Stimulated activated memory B cell treated with anti-CD40 and anti-IgM and Interleukin-4, amounts not matched to agents 10 μg/mL and 1 μg/mL and 100 μg/mL, for 72 hours (primary cell): Measurements from ENCODE around the gene RPRD1B.
A peak's percentile ranks its signal among the peaks of the same experiment; 100 is the strongest.

ENCODE experiments used
- ATAC-seq: fragments of 150-1000 bp; cut with Tn5 transposase; 2 replicates; pipeline ENCODE4 v1.10.0; 2021
- H3K27ac Mint-ChIP-seq: one replicate; pipeline ENCODE4 v1.8.0; 2022; ENCODE audit warnings: mild to moderate bottlenecking, mixed read lengths
- H3K27me3 Mint-ChIP-seq: one replicate; pipeline ENCODE4 v1.8.0; 2022; ENCODE audit warnings: mixed read lengths
- H3K36me3 Mint-ChIP-seq: one replicate; pipeline ENCODE4 v1.8.0; 2022; ENCODE audit warnings: mixed read lengths
- H3K4me1 Mint-ChIP-seq: one replicate; pipeline ENCODE4 v1.8.0; 2022; ENCODE audit warnings: mixed read lengths
- H3K4me3 Mint-ChIP-seq: one replicate; pipeline ENCODE4 v1.8.0; 2022; ENCODE audit warnings: mild to moderate bottlenecking, moderate library complexity, mixed read lengths
- H3K9me3 Mint-ChIP-seq: one replicate; pipeline ENCODE4 v1.8.0; 2022; ENCODE audit warnings: mixed read lengths

The RPRD1B gene

GRCh38 chr20:38067717-38068365 is 34.3 kb downstream of the RPRD1B start:
- ATAC-seq, result no peak
- Mint-ChIP-seq H3K4me3 (no peak overlapping the region), H3K36me3 (peaks cover 64% of the 10 kb centered on the region), H3K27me3 (no peaks in the 10 kb centered on the region), H3K4me1 (peaks cover 7% of the 10 kb centered on the region), H3K27ac (no peak overlapping the region), H3K9me3 (peaks cover 5% of the 10 kb centered on the region)

- H3K4me3 Mint-ChIP-seq, result no peak overlapping the region
- peaks cover 89% of the 10 kb centered on the region for H3K36me3 Mint-ChIP-seq
Measured at GRCh38 chr20:38072898-38073297, 39.4 kb downstream of the RPRD1B start.

GRCh38 chr20:38073307-38074071 is 39.9 kb downstream of the RPRD1B start:
- no peak overlapping the region for H3K4me3 Mint-ChIP-seq

More at GRCh38 chr20:38072898-38073297, 39.4 kb downstream of the RPRD1B start:
- H3K27me3 Mint-ChIP-seq, result no peaks in the 10 kb centered on the region
- no peak for ATAC-seq
- peaks cover 49% of the 10 kb centered on the region for H3K4me1 Mint-ChIP-seq
- peaks cover 9% of the 10 kb centered on the region for H3K9me3 Mint-ChIP-seq
- peak overlapping the region; percentile 76 for H3K27ac Mint-ChIP-seq

GRCh38 chr20:38075161-38075998 is 41.8 kb downstream of the RPRD1B start:
- Mint-ChIP-seq H3K4me1 (peaks cover 70% of the 10 kb centered on the region), H3K27me3 (no peaks in the 10 kb centered on the region), H3K36me3 (peaks cover 94% of the 10 kb centered on the region), H3K9me3 (peaks cover 12% of the 10 kb centered on the region), H3K27ac (peak overlapping the region; percentile 76), H3K4me3 (no peak overlapping the region)
- ATAC-seq, result no peak

More at GRCh38 chr20:38073307-38074071, 39.9 kb downstream of the RPRD1B start:
- Mint-ChIP-seq H3K9me3 (peaks cover 9% of the 10 kb centered on the region), H3K27ac (peak overlapping the region; percentile 76), H3K27me3 (no peaks in the 10 kb centered on the region), H3K36me3 (peaks cover 93% of the 10 kb centered on the region), H3K4me1 (peaks cover 55% of the 10 kb centered on the region)
- peak; percentile 68 for ATAC-seq

- peak; percentile 86 for ATAC-seq
- peaks cover 77% of the 10 kb centered on the region for H3K4me1 Mint-ChIP-seq
- no peaks in the 10 kb centered on the region for H3K27me3 Mint-ChIP-seq
- H3K4me3 Mint-ChIP-seq, result no peak overlapping the region
- H3K27ac Mint-ChIP-seq, result peak overlapping the region; percentile 76
- peaks cover 94% of the 10 kb centered on the region for H3K36me3 Mint-ChIP-seq
- peaks cover 12% of the 10 kb centered on the region for H3K9me3 Mint-ChIP-seq
Measured at GRCh38 chr20:38076548-38076947, 43.0 kb downstream of the RPRD1B start.

- Mint-ChIP-seq H3K4me3 (no peak overlapping the region), H3K9me3 (peaks cover 7% of the 10 kb centered on the region), H3K36me3 (peaks cover 88% of the 10 kb centered on the region), H3K27me3 (no peaks in the 10 kb centered on the region), H3K4me1 (peaks cover 85% of the 10 kb centered on the region), H3K27ac (peak overlapping the region; percentile 76)
- no peak for ATAC-seq
Measured at GRCh38 chr20:38078084-38078483, 44.5 kb downstream of the RPRD1B start.

GRCh38 chr20:38079353-38079752 is 45.8 kb downstream of the RPRD1B start:
- no peak for ATAC-seq
- Mint-ChIP-seq H3K27me3 (no peaks in the 10 kb centered on the region), H3K27ac (peak overlapping the region; percentile 51)

GRCh38 chr20:38081575-38081974 is 48.0 kb downstream of the RPRD1B start:
- peaks cover 7% of the 10 kb centered on the region for H3K9me3 Mint-ChIP-seq
- peak overlapping the region; percentile 12 for H3K27ac Mint-ChIP-seq
- ATAC-seq, result no peak
- no peak overlapping the region for H3K4me3 Mint-ChIP-seq
- H3K27me3 Mint-ChIP-seq, result no peaks in the 10 kb centered on the region
- H3K4me1 Mint-ChIP-seq, result peaks cover 51% of the 10 kb centered on the region
- H3K36me3 Mint-ChIP-seq, result peaks cover 87% of the 10 kb centered on the region

More at GRCh38 chr20:38079353-38079752, 45.8 kb downstream of the RPRD1B start:
- Mint-ChIP-seq H3K4me1 (peaks cover 72% of the 10 kb centered on the region), H3K9me3 (peaks cover 7% of the 10 kb centered on the region), H3K36me3 (peaks cover 84% of the 10 kb centered on the region), H3K4me3 (no peak overlapping the region)

- Mint-ChIP-seq H3K4me1 (peaks cover 40% of the 10 kb centered on the region), H3K36me3 (peaks cover 85% of the 10 kb centered on the region), H3K4me3 (no peak overlapping the region), H3K27me3 (no peaks in the 10 kb centered on the region), H3K27ac (no peak overlapping the region), H3K9me3 (peaks cover 3% of the 10 kb centered on the region)
- no peak for ATAC-seq
Measured at GRCh38 chr20:38082894-38083293, 49.3 kb downstream of the RPRD1B start.

- peaks cover 40% of the 10 kb centered on the region for H3K4me1 Mint-ChIP-seq
- no peaks in the 10 kb centered on the region for H3K27me3 Mint-ChIP-seq
- H3K4me3 Mint-ChIP-seq, result no peak overlapping the region
- H3K36me3 Mint-ChIP-seq, result peaks cover 85% of the 10 kb centered on the region
- H3K27ac Mint-ChIP-seq, result peak overlapping the region; percentile 48
- ATAC-seq, result no peak
- peaks cover 3% of the 10 kb centered on the region for H3K9me3 Mint-ChIP-seq
Measured at GRCh38 chr20:38083338-38084048, 49.9 kb downstream of the RPRD1B start.

GRCh38 chr20:38084425-38084951 is 50.9 kb downstream of the RPRD1B start:
- Mint-ChIP-seq H3K4me1 (peaks cover 43% of the 10 kb centered on the region), H3K4me3 (no peak overlapping the region), H3K9me3 (peaks cover under 1% of the 10 kb centered on the region), H3K36me3 (peaks cover 82% of the 10 kb centered on the region), H3K27me3 (no peaks in the 10 kb centered on the region), H3K27ac (peak overlapping the region; percentile 92)
- ATAC-seq, result no peak

GRCh38 chr20:38085026-38085425 is 51.5 kb downstream of the RPRD1B start:
- ATAC-seq, result no peak
- H3K4me3 Mint-ChIP-seq, result no peak overlapping the region
- H3K4me1 Mint-ChIP-seq, result peaks cover 38% of the 10 kb centered on the region
- peak overlapping the region; percentile 92 for H3K27ac Mint-ChIP-seq
- H3K27me3 Mint-ChIP-seq, result no peaks in the 10 kb centered on the region
- peaks cover 82% of the 10 kb centered on the region for H3K36me3 Mint-ChIP-seq
- no peaks in the 10 kb centered on the region for H3K9me3 Mint-ChIP-seq

- ATAC-seq, result no peak
- Mint-ChIP-seq H3K27me3 (no peaks in the 10 kb centered on the region), H3K27ac (peak overlapping the region; percentile 92), H3K4me3 (no peak overlapping the region), H3K36me3 (peaks cover 56% of the 10 kb centered on the region), H3K9me3 (no peaks in the 10 kb centered on the region), H3K4me1 (peaks cover 58% of the 10 kb centered on the region)
Measured at GRCh38 chr20:38089500-38089899, 56.0 kb downstream of the RPRD1B start.

- Mint-ChIP-seq H3K36me3 (peaks cover 50% of the 10 kb centered on the region), H3K9me3 (no peaks in the 10 kb centered on the region), H3K4me3 (no peak overlapping the region), H3K4me1 (peaks cover 64% of the 10 kb centered on the region), H3K27ac (peak overlapping the region; percentile 92), H3K27me3 (no peaks in the 10 kb centered on the region)
- no peak for ATAC-seq
Measured at GRCh38 chr20:38090061-38090460, 56.5 kb downstream of the RPRD1B start.
